HL-60 (cell line): ENCODE measurements around the gene CHMP4A.

Experiments used
- DNase-seq, 2 experiments: peaks; one replicate each; pipeline ENCODE4 v3.0.0-alpha.2; 2010 to 2020; ENCODE audit warnings: low read depth in 1 of 2, low spot score in 1 of 2
- H3K27ac ChIP-seq: fragments of 250-450 bp; sonication (Bioruptor Pico); replicated peaks from 2 replicates; pipeline ENCODE4 v1.5.1; 2020; ENCODE audit warnings: mild to moderate bottlenecking, moderate library complexity
- H3K27me3 ChIP-seq: fragments of 250-450 bp; sonication (Bioruptor Pico); 2 replicates; pipeline ENCODE4 v1.5.1; 2021; ENCODE audit warnings: mild to moderate bottlenecking, moderate library complexity; ENCODE audit not compliant: insufficient read depth, poor library complexity, severe bottlenecking
- H3K4me3 ChIP-seq: replicated peaks from 2 replicates; pipeline ENCODE4 v1.5.1; 2011; ENCODE audit warnings: mild to moderate bottlenecking, control low read depth, low read length; ENCODE audit not compliant: insufficient read depth
- GABPA ChIP-seq: IDR thresholded peaks from 2 replicates; pipeline ENCODE4 v1.6.1; 2012; ENCODE audit warnings: low read depth
- POLR2AphosphoS5 ChIP-seq: IDR thresholded peaks from 2 replicates; pipeline ENCODE4 v1.6.1; 2012; ENCODE audit warnings: low read depth
- SPI1 ChIP-seq: IDR thresholded peaks from 2 replicates; pipeline ENCODE4 v1.6.1; 2012; ENCODE audit warnings: low read depth, mild to moderate bottlenecking, borderline replicate concordance
- TF ChIP-seq, protein P1 (sequence below): IDR thresholded peaks from 2 replicates; pipeline ENCODE4 v1.6.1; 2012; ENCODE audit warnings: low read depth; ENCODE audit not compliant: insufficient replicate concordance
- TF ChIP-seq, protein P2 (sequence below): IDR thresholded peaks from one replicate; pipeline ENCODE4 v1.5.1; 2011; ENCODE audit warnings: low read length, control low read depth, inconsistent platforms; ENCODE audit not compliant: insufficient read depth

Gene CHMP4A

DNA sequence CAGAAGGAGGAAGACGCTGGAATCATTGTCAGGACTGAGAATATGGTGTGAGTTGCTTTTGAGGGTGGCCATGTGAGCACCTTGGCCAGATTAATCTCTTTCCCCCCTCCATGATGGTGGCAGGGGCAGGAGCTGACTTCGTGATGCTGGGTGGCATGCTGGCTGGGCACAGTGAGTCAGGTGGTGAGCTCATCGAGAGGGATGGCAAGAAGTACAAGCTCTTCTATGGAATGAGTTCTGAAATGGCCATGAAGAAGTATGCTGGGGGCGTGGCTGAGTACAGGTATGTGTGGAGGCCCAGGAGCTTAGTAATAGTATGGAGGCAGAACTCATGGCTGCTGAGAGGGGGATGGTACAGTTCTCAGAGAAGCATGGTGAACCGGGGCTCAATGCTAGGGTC, 24.8 kb upstream of the CHMP4A start:
- no peak overlapping the region for H3K27ac ChIP-seq
- no peak overlapping the region for H3K4me3 ChIP-seq
- no peak for TF ChIP-seq POLR2AphosphoS5
- no peak for TF ChIP-seq GABPA
- DNase-seq, result no peak
- no peaks in the 10 kb centered on the region for H3K27me3 ChIP-seq

DNA sequence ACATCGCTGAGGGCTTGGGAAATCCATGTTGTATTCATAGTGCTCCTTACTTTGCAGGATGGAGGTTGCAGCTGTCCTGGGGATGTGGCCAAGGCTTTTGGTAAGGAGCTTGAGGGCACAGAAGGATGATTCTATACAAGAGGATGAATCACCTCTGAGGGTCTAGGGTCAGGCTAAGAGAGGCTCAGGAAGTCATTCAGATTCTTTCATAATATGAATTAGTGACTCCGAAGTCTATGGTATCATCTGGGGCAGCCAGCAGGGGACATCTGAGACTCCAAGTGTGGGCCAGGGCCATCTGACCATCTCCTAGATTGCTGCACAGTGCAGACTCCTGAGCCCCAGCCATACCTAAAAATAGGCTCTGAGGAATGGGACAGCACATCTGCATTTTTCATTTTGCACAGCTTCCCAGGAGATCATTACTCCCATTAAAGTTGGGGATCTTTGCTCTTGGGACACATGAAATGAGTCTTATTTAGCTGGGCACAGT, 24.2 kb upstream of the CHMP4A start:
- Histone ChIP-seq H3K27ac (no peak overlapping the region), H3K4me3 (no peak overlapping the region), H3K27me3 (no peaks in the 10 kb centered on the region)
- no peak for DNase-seq
- TF ChIP-seq, protein P1, sequence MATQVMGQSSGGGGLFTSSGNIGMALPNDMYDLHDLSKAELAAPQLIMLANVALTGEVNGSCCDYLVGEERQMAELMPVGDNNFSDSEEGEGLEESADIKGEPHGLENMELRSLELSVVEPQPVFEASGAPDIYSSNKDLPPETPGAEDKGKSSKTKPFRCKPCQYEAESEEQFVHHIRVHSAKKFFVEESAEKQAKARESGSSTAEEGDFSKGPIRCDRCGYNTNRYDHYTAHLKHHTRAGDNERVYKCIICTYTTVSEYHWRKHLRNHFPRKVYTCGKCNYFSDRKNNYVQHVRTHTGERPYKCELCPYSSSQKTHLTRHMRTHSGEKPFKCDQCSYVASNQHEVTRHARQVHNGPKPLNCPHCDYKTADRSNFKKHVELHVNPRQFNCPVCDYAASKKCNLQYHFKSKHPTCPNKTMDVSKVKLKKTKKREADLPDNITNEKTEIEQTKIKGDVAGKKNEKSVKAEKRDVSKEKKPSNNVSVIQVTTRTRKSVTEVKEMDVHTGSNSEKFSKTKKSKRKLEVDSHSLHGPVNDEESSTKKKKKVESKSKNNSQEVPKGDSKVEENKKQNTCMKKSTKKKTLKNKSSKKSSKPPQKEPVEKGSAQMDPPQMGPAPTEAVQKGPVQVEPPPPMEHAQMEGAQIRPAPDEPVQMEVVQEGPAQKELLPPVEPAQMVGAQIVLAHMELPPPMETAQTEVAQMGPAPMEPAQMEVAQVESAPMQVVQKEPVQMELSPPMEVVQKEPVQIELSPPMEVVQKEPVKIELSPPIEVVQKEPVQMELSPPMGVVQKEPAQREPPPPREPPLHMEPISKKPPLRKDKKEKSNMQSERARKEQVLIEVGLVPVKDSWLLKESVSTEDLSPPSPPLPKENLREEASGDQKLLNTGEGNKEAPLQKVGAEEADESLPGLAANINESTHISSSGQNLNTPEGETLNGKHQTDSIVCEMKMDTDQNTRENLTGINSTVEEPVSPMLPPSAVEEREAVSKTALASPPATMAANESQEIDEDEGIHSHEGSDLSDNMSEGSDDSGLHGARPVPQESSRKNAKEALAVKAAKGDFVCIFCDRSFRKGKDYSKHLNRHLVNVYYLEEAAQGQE, result no peak
- TF ChIP-seq, protein P2, sequence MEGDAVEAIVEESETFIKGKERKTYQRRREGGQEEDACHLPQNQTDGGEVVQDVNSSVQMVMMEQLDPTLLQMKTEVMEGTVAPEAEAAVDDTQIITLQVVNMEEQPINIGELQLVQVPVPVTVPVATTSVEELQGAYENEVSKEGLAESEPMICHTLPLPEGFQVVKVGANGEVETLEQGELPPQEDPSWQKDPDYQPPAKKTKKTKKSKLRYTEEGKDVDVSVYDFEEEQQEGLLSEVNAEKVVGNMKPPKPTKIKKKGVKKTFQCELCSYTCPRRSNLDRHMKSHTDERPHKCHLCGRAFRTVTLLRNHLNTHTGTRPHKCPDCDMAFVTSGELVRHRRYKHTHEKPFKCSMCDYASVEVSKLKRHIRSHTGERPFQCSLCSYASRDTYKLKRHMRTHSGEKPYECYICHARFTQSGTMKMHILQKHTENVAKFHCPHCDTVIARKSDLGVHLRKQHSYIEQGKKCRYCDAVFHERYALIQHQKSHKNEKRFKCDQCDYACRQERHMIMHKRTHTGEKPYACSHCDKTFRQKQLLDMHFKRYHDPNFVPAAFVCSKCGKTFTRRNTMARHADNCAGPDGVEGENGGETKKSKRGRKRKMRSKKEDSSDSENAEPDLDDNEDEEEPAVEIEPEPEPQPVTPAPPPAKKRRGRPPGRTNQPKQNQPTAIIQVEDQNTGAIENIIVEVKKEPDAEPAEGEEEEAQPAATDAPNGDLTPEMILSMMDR, result no peak
- TF ChIP-seq SPI1 (no peak), POLR2AphosphoS5 (0 out of 2 replicates have a peak, but pooled peaks have one; percentile 19)

DNA sequence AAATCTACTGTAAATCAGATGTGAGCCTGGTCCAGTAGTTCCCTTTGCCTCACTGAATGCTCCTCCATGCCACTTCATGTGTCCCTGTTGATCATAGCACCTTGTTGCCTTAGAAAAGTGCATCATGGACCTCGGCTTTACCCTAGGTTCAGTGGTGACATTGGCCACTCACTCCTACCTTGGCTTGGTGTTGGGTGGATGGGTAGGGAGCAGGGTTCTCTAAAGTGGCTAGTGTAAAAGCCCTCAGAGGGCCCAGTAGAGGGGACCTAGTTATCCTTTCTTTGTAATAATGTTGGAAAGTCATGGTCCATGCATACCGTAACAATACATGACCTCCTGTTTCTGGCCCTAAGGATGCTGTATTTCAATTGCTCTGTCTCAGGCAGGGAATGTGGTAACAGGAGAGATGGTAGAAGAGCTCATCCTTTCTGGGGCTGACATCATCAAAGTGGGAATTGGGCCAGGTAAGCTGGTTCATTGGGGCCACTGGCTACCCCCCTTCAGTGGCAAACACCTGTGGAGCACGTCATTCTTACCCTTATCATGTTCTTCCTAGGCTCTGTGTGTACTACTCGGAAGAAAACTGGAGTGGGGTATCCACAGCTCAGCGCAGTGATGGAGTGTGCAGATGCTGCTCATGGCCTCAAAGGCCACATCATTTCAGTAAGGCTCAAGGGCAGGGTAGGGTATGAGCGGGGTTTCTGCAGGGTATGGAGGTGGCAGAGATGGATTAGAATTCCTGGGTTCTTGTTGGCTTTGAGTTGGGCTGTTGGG, 23.6 kb upstream of the CHMP4A start:
- TF ChIP-seq POLR2AphosphoS5 (0 out of 2 replicates have a peak, but pooled peaks have one; percentile 7), SPI1 (no peak)
- no peaks in the 10 kb centered on the region for H3K27me3 ChIP-seq
- no peak for DNase-seq
- no peak overlapping the region for H3K4me3 ChIP-seq
- no peak overlapping the region for H3K27ac ChIP-seq

DNA sequence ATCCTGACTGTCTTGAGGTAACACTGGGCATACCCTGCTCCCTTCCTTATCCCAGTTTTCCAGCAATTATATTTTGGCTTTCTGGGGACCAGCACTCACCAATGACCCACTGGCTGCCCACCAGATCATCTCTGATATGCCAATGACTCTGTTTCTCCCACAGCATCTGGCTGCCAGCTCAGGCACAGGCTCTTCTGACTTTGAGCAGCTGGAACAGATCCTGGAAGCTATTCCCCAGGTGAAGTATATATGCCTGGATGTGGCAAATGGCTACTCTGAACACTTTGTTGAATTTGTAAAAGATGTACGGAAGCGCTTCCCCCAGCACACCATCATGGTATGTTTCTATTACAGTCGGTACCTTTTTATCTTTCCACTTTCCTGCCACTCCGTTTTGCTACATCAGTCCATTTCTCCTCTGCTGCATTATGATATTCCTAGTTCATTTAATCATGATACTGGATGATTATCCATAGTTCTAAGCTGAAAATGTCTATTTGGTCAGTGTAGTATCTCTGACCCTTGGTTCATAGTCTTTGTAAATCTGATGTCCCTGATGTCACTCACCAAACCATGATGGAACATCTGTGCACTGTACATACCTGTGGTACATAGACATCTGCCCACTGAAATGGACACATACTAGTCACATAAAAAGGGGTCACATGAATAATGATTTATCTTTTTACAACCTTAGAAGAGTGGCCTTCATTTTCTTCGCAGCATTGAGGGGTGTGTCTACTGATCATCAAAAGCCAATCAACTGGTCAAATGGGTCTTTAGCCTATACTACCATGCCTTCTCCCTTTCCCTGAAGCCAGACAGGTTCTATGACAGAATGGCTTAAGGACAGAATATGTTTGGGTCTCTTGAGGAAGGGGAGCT, 22.8 kb upstream of the CHMP4A start:
- Histone ChIP-seq H3K4me3 (no peak overlapping the region), H3K27me3 (no peaks in the 10 kb centered on the region), H3K27ac (no peak overlapping the region)
- no peak for DNase-seq
- no peak for TF ChIP-seq SPI1
- TF ChIP-seq, protein P1, result no peak
- TF ChIP-seq GABPA, result no peak
- TF ChIP-seq, protein P2, result no peak
- TF ChIP-seq POLR2AphosphoS5, result no peak
